OCI-LY7 (cell line): ENCODE results near the gene HSDL2.

Experiments
- EZH2phosphoT487 ChIP-seq: fragments of 200-600 bp; sonication (generic); IDR thresholded peaks from 2 replicates; pipeline ENCODE4 v1.6.1; 2018; ENCODE audit warnings: low read depth, borderline replicate concordance, mild to moderate bottlenecking, mixed run types, antibody characterized with exemption, low read length, moderate library complexity, mixed read lengths
- TF ChIP-seq, protein P1 (sequence below): fragments of 200-600 bp; sonication (generic); conservative IDR thresholded peaks from 2 replicates; pipeline ENCODE4 v1.5.1; 2014; ENCODE audit warnings: mild to moderate bottlenecking, antibody characterized with exemption, low read length, moderate library complexity, mixed read lengths

DNA sequence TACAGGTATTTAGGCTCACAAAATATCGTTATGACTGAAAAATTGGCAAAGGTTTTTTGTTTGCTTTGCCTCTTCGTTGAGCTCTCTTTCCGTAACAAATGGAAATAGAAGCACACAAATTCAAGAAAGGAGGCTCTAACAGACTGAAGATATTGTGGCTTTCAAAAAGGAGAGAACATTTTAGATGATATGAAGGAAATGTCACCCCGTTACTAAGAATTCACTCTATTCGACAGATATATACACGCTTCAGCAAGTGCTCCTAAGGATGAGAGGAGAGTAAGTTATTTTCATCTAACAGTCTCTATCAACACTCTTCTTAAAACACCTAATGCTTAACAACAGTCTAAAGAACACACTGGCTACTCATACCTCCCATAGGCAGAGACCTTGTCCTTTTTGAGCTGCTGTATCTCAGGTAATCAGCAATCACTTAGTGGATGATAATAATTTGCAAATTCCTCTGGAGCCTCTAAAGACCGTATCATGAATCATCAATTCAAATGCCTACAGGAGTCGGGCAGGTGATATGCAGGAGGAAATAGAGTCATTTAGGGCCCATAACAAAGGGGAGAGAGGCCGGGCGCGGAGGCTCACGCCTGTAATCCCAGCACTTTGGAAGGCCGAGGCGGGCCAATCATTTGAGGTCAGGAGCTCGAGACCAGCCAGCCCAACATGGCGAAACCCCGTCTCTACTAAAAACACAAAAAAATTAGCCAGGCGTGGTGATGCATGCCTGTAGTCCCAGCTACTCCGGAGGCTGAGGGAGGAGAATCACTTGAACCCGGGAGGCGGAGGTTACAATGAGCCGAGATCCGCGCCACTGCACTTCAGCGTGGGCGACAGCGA lies 1.4 kb upstream of the HSDL2 start:
- TF ChIP-seq, protein P1, sequence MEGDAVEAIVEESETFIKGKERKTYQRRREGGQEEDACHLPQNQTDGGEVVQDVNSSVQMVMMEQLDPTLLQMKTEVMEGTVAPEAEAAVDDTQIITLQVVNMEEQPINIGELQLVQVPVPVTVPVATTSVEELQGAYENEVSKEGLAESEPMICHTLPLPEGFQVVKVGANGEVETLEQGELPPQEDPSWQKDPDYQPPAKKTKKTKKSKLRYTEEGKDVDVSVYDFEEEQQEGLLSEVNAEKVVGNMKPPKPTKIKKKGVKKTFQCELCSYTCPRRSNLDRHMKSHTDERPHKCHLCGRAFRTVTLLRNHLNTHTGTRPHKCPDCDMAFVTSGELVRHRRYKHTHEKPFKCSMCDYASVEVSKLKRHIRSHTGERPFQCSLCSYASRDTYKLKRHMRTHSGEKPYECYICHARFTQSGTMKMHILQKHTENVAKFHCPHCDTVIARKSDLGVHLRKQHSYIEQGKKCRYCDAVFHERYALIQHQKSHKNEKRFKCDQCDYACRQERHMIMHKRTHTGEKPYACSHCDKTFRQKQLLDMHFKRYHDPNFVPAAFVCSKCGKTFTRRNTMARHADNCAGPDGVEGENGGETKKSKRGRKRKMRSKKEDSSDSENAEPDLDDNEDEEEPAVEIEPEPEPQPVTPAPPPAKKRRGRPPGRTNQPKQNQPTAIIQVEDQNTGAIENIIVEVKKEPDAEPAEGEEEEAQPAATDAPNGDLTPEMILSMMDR, result no peak
- TF ChIP-seq EZH2phosphoT487, result no peak
